Measurements from ENCODE around the gene AIPL1. TPM values are rescaled to one million over a fixed set of nuclear protein-coding genes. Genes with fewer than 3 reads are reported as not detected.

AIPL1 gene
- total and polyA plus RNA-seq, 10 donors: 0.10 to 0.34 (median 0.26) TPM; not detected in 4

GRCh38 chr17:6374271-6374691 lies 60.6 kb downstream of the AIPL1 start:
- WGBS, 5 donors: 3 to 41% (median 11%) methylated on average over 2 of the region's 2 CpGs
- no peak for TF ChIP-seq POLR2A (IDR thresholded peaks at IDR 0.05)
- no peak for TF ChIP-seq CTCF (IDR thresholded peaks at IDR 0.05 in 8 of 11, conservative IDR thresholded peaks at IDR 0.05 in 3 of 11)
- TF ChIP-seq POLR2AphosphoS5 (IDR thresholded peaks at IDR 0.05): no peak

More at GRCh38 chr17:6374271-6374691, 60.6 kb downstream of the AIPL1 start:
- H3K9me3 ChIP-seq: peaks cover 0 to 16% (median 0%) of the 10 kb centered on the region in 8 donors
- H3K27ac ChIP-seq: no peak overlapping the region
- no peaks in the 10 kb centered on the region for H3K36me3 ChIP-seq
- intact Hi-C loops (cut with DNase I; ENCODE audit: low total_unique reads): no loop called here
- H3K4me3 ChIP-seq: no peak overlapping the region
- peaks cover 0 to 34% (median 0%) of the 10 kb centered on the region in 7 donors for H3K27me3 ChIP-seq (replicated peaks in 1 of 7)
- no peak for DNase-seq
- H3K4me1 ChIP-seq: peaks cover 0 to 4% (median 0%) of the 10 kb centered on the region in 6 donors

Other genes with a start within 250 kb of the AIPL1 start
- gene PIMREG, start 9.3 kb upstream of the AIPL1 start, total RNA-seq: 10 to 100 TPM in 1 of 7 donors, 1 to 10 TPM in 6; 1.8 to 11.6 (median 3.9) TPM
- 1 to 10 TPM; 1.3 to 4.0 (median 1.6) TPM for gene PIMREG, start 9.3 kb upstream of the AIPL1 start, polyA plus RNA-seq
- 100 to 1,000 TPM in 6 of 7 donors, 10 to 100 TPM in 1; 51.9 to 215 (median 140) TPM for gene PITPNM3, start 121.4 kb upstream of the AIPL1 start, total RNA-seq
- 10 to 100 TPM in 1 of 3 donors, 1 to 10 TPM in 2; 5.4 to 63.3 (median 9.1) TPM for gene PITPNM3, start 121.4 kb upstream of the AIPL1 start, polyA plus RNA-seq
- gene KIAA0753, start 205.6 kb upstream of the AIPL1 start, total RNA-seq: 10 to 100 TPM; 13.1 to 21.8 (median 18.9) TPM
- gene KIAA0753, start 205.6 kb upstream of the AIPL1 start, polyA plus RNA-seq: 1 to 10 TPM; 4.2 to 9.5 (median 5.6) TPM
- 100 to 1,000 TPM in 2 of 7 donors, 10 to 100 TPM in 5; 38.8 to 114 (median 76.2) TPM for gene TXNDC17, start 205.9 kb upstream of the AIPL1 start, total RNA-seq
- 100 to 1,000 TPM in 2 of 3 donors, 10 to 100 TPM in 1; 90.5 to 215 (median 140) TPM for gene TXNDC17, start 205.9 kb upstream of the AIPL1 start, polyA plus RNA-seq
- 10 to 100 TPM in 6 of 7 donors, 1 to 10 TPM in 1; 6.0 to 18.2 (median 16.1) TPM for gene MED31, start 216.5 kb upstream of the AIPL1 start, total RNA-seq
- gene MED31, start 216.5 kb upstream of the AIPL1 start, polyA plus RNA-seq: 10 to 100 TPM; 17.3 to 28.9 (median 17.5) TPM
- 1 to 10 TPM; 1.1 to 2.8 (median 2.3) TPM for gene C17orf100, start 216.6 kb upstream of the AIPL1 start, total RNA-seq
- 1 to 10 TPM; 4.2 to 4.7 (median 4.3) TPM for gene C17orf100, start 216.6 kb upstream of the AIPL1 start, polyA plus RNA-seq